ENCODE results near the gene MACROD1.
"Not testable (repeated sequence)": the region's sequence is repeated elsewhere in the genome, so short reads cannot be mapped to it uniquely, and the experiment has no call there.

MACROD1 gene

DNA sequence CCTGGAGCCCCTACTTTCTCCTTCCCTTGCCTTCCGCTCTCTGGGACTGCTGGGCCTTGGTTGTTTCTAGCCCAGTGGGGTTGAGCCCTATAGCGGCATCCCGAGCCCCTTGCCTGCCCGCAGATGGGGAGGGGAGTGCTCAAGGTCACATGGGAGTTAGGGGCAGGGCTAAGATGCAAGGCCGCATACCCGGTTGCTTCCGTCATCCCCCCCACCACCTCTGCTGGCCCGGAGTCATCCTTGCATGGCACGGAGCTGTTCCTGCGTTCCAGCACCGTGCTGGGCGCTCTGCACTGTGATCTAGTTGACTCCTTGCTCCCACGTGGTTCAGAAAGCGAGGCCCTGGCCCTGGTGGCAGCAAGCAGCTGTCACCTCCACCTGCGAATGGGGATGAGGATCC lies 112.2 kb downstream of the MACROD1 start:
- DNase-seq: no peak

GRCh38 chr11:64052938-64053622 lies 112.8 kb downstream of the MACROD1 start:
- no peak for DNase-seq

- no peak for DNase-seq
These were observed 113.5 kb downstream of the MACROD1 start for GRCh38 chr11:64052436-64052835.

DNA sequence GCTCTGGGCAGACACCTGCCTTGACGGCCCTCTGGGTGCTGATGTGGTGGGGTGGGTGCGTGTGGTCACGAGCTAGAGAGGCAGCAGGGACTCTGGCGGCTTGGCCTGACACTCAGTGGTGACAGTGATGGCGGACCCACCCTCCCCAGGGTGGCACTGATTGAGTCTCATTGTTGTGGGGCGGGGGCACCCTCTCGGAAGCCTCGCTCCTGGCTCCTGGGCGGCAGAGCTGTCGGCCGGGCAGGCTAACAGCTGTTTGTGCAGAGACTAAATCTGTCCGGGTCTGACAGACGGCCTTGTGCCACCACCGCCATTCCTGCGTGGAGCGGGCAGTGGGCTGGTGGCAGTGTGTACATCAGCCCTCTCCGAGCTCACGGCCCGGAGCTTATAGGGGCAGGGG lies 114.6 kb downstream of the MACROD1 start:
- no peak for DNase-seq

DNA sequence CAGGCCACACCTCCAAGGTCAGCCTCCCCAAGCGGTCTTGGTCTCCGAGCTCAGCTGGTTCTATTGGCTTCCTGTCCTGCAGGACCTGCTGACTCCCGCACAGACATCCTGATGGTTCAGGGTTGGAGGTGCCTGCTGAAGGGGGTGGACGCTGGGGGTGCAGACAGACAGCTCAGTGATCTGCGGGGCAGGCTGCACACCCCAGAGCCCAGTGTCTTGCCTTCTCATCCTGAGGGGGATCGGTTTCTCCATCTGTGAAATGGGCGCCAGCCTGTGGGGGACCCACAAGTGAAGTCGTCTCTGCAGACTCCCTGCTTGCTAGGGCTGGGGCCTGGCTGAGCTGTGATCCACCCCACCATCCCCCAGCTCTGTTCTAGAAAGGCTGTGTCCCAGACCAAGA lies 116.4 kb downstream of the MACROD1 start:
- DNase-seq: no peak

DNA sequence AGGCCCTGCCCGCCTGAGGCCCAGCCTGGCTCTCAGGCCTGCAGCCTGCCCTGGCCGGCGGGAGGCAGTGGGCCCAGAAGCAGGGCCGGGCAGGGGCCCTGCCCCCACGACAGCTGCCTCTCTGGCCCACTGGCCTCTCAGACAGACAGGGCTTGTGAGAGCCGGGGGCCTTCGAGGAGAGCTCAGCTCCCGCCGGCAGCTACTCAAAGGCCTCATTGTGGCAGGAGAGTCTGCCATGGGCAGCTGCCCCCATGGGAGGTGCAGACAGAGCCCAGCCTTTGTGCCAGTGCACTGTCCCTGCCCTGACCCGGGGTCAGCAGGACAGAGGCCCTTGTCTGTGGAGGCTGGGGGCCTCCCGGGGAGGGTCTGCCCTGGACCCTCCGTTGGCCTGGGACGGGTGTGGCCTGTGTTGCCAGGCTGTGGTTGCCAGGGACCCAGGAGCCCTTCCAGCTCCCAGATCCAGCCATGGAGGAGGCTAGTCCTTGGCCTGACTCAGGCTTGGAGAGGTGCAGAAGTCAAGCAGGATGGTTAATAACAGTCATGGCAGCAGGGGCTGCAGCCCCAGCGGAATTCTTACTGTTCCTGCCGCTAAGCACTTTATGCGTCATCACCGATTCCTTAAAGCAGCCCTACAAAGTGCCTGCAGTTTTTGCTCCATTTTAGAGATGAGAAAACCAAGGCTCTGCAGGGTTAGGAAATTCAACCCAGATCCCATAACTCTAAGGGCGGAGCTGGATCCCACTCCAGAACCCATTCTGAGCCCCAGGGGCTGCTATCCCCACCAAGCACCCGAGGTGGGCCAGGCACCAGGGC lies 117.7 kb downstream of the MACROD1 start:
- DNase-seq: no peak

DNA sequence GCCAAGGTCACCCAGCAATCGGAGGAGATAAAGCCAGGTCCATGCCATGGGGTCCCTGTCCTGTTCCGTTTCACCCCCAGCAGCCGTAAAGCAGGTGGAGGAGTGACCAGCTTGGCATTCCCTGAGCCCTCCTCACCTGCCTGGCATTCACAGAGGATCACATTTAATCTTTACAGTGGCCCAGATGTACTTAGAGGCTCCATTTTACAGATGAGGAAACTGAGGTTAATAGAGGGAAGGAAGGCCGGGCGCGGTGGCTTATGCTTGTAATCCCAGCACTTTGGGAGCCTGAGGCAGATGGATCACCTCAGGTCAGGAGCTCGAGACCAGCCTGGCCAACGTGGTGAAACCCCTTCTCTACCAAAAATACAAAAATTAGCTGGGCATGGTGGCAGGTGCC lies 118.5 kb downstream of the MACROD1 start:
- not testable (repeated sequence) for DNase-seq

- DNase-seq: no peak
These were observed 120.2 kb downstream of the MACROD1 start for GRCh38 chr11:64045700-64046099.

- DNase-seq: no peak
These were observed 121.1 kb downstream of the MACROD1 start for GRCh38 chr11:64044730-64045393.

- DNase-seq: no peak
These were observed 122.4 kb downstream of the MACROD1 start for GRCh38 chr11:64043545-64043944.

GRCh38 chr11:64042301-64042700 lies 123.6 kb downstream of the MACROD1 start:
- no peak for DNase-seq

GRCh38 chr11:64041846-64042245 lies 124.1 kb downstream of the MACROD1 start:
- no peak for DNase-seq

DNA sequence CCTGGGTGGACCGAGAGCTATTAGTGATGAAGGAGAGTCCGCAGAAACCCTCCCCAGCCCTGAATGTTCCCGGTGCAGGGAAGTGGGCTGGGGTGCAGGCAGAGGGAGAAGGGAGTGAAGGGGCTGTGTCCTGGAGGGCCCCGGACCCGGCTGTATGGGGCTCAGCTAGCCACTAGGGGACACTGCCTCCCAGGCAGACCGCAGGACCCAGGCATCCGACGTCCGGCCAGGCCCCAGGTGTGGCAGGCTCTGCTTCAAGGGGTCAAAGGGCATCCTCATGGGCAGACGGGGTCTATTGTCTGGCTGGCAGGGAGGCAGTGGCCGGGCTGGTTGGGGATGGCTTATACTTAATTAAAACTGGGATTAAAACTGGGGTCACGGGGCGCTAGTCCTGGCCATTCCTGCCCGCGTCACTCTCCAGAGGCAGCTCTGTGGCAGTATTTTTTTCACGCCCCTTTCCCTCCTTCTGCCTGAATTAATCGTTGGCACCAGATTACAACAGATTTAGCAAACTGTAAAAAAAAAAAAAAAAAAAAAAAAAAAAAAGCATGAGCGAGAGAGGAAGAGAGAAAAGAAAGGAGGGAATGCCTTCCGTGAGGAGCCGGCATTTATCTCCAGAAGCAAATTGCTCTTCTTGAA lies 125.1 kb downstream of the MACROD1 start:
- no peak for DNase-seq

DNA sequence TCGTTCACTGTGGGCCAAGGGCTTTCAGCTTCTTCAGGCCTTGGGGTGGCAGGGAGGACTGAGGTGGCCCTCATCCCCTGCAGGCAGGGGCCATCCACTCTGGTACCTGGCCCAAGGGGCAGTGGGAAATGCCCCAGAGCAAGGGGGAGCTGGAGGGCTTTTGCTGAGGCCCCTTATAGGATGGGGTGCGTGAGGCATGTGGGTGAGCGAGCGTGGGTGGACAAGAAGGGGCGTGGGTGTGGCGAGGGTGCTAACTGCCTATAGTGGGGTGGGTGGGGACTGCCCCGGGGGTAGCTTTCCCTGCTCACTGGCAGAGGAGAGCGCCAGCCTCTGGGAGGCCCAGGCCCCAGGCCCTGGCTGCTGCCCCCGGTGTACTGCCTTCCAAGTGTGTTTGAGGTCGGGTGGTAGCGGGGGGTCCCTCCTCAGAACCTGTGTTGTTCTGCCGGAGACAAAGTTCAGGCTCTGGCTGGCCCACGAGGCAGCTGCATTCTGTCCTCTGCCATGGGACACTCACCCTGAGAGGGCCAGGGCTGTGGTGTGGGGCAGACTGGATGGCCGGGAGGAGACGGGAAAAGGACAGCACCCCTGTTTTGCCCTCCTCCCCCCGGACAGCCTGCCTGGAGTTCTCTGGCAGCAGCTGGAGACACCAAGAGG lies 126.8 kb downstream of the MACROD1 start:
- no peak for DNase-seq

GRCh38 chr11:64038500-64038899 lies 127.4 kb downstream of the MACROD1 start:
- no peak for DNase-seq

DNA sequence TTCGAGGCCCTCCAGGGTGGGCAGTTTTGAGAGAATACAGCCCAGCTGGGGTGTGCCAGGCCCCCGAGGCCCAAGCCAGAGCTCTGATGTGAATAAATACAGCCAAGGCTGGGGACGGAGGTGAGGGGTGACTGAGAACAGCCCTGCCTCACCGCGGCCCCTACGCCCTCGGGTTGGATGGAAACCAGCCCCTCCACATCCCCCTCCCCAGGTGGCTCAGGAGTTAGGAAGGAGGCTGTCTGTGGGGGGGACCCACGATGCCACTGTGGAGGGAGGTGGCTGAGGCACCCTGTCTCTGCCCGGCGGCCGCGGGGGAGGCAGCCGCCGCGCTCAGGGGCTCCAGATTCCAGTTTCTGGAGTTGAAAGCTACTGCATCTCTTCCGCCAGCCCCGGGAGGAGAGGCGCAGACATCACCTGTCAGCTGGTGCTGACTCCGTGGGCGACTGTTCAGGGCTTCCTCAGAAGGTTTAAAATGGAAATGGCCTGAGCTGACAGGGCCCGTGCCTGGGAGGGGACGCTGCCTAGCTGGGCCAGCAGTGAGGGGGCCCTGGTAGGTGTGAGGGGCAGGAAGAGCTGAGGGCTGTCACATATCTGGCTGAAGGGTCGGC lies 128.8 kb downstream of the MACROD1 start:
- no peak for DNase-seq

DNA sequence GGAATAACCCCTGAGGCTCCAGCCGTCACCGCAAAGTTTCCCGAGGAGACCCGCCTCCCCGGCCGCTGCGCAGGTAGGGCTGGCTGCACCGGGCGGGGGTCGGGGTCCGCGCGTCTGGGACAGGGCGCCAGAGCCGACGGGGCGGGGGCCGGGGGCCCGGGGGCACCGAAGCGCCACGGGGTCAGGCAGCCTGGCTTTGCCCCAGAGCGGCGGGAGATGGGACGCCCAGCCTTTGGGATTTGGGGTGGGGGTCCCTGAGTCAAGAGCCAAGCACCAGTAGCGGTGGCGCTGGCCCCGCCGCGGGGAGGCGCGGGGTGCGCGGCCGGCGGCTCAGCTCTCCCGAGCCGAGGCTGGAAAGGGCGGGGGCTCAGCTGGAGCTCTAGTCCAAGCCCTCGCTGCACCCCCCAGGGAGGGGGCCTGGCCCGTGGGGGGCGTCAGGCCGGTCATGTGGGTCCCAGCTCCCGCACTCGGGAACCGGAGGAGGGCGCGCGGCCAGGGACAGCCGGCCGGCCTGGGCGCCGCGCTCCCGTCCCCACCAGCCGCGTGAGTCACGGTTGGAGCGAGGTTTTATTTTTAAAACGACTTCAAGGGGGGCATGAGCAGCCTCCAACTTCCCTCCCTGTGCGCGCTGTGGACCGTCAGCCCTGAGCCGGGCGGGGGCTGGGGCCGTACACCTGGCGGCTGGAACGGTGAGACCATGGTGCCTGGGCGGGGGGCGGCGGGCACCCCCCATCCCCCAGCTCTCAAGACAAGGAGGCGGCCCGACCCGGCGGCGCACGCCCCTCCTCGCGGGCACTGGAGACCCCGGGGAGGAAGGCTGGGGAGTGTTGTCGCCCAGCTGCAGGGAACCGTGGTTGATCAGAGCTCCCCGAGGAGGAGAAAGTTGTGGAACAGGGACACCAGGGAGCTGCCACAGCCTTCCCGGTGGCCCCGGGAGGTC lies 129.6 kb downstream of the MACROD1 start:
- DNase-seq: no peak

DNA sequence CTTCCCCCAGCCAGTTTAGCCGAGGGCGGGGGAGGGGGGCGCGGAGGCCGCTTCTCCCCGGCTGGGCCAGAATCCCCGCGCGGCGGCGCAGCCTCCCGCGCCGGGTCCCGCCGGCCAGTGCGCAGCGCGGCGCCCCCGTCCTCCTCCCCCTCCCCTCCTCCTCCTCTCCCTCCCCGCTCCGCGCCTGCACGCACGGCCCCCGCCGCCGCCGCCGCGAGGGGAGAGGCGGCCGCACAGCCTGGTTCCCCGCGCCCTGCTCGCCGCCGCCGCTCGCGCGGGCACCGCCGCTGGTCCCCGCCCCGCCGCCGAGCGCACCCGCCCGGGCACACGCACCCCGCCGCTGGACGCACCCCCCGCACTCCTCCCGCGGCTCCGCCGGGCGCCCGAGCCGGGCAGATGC lies 130.3 kb downstream of the MACROD1 start, which contains the start of gene FLRT1:
FLRT1 (plus strand) TSS at position 356 of the 400 bp plus-strand sequence. CDS start 80,337 bp downstream, outside the sequence.
- no peak for DNase-seq

GRCh38 chr11:64035081-64035524 lies 130.8 kb downstream of the MACROD1 start:
- DNase-seq: no peak

- DNase-seq: no peak
These were observed 131.5 kb downstream of the MACROD1 start for GRCh38 chr11:64034411-64034811.

- no peak for DNase-seq
These were observed 133.9 kb downstream of the MACROD1 start for GRCh38 chr11:64032050-64032449.

Measured in activated gamma-delta T cell (primary cell).